ENCODE measurements around the gene CLIP4. TPM values are rescaled to one million over a fixed set of nuclear protein-coding genes. Genes with fewer than 3 reads are reported as not detected.

Gene CLIP4
- total RNA-seq, 1 donor from 2014 or later: 102 TPM

GRCh38 chr2:29175338-29175737, 60.1 kb downstream of the CLIP4 start:
- FAIRE-seq: no peak
- Histone ChIP-seq H3K36me3 (ENCODE audit: control insufficient read depth, insufficient read depth, low read length) (peaks cover 23% of the 10 kb centered on the region), H3K27me3 (ENCODE audit: control insufficient read depth, insufficient read depth, low read length) (no peaks in the 10 kb centered on the region), H3K4me3 (ENCODE audit: low read depth, low read length) (no peak overlapping the region)
- DNase-seq (ENCODE audit: low read depth): no peak
- no peak for TF ChIP-seq CTCF (IDR thresholded peaks at IDR 0.05; ENCODE audit: insufficient read depth, low read length, severe bottlenecking)

- no peak for FAIRE-seq
- Histone ChIP-seq H3K4me3 (ENCODE audit: low read depth, low read length) (no peak overlapping the region), H3K27me3 (ENCODE audit: control insufficient read depth, insufficient read depth, low read length) (no peaks in the 10 kb centered on the region), H3K36me3 (ENCODE audit: control insufficient read depth, insufficient read depth, low read length) (peaks cover 18% of the 10 kb centered on the region)
- TF ChIP-seq CTCF (IDR thresholded peaks at IDR 0.05; ENCODE audit: insufficient read depth, low read length, severe bottlenecking): no peak
- DNase-seq (ENCODE audit: low read depth): no peak
Measured at GRCh38 chr2:29182334-29182733, 67.1 kb downstream of the CLIP4 start.

- Histone ChIP-seq H3K27me3 (ENCODE audit: control insufficient read depth, insufficient read depth, low read length) (no peaks in the 10 kb centered on the region), H3K4me3 (ENCODE audit: low read depth, low read length) (no peak overlapping the region), H3K36me3 (ENCODE audit: control insufficient read depth, insufficient read depth, low read length) (peaks cover 19% of the 10 kb centered on the region)
- TF ChIP-seq CTCF (IDR thresholded peaks at IDR 0.05; ENCODE audit: insufficient read depth, low read length, severe bottlenecking): no peak
- FAIRE-seq: no peak
- no peak for DNase-seq (ENCODE audit: low read depth)
Measured at GRCh38 chr2:29182920-29183319, 67.7 kb downstream of the CLIP4 start.

- no peak for FAIRE-seq
- TF ChIP-seq CTCF (IDR thresholded peaks at IDR 0.05; ENCODE audit: insufficient read depth, low read length, severe bottlenecking): no peak
Measured at GRCh38 chr2:29184531-29184930, 69.3 kb downstream of the CLIP4 start.

GRCh38 chr2:29186817-29187216, 71.6 kb downstream of the CLIP4 start:
- DNase-seq (ENCODE audit: low read depth) (no peak), FAIRE-seq (no peak)
- no peak for TF ChIP-seq CTCF (IDR thresholded peaks at IDR 0.05; ENCODE audit: insufficient read depth, low read length, severe bottlenecking)
- peaks cover 8% of the 10 kb centered on the region for H3K36me3 ChIP-seq (ENCODE audit: control insufficient read depth, insufficient read depth, low read length)
- H3K4me3 ChIP-seq (ENCODE audit: low read depth, low read length): no peak overlapping the region
- no peaks in the 10 kb centered on the region for H3K27me3 ChIP-seq (ENCODE audit: control insufficient read depth, insufficient read depth, low read length)

More at GRCh38 chr2:29184531-29184930, 69.3 kb downstream of the CLIP4 start:
- H3K36me3 ChIP-seq (ENCODE audit: control insufficient read depth, insufficient read depth, low read length): peaks cover 17% of the 10 kb centered on the region
- H3K27me3 ChIP-seq (ENCODE audit: control insufficient read depth, insufficient read depth, low read length): no peaks in the 10 kb centered on the region
- H3K4me3 ChIP-seq (ENCODE audit: low read depth, low read length): no peak overlapping the region
- no peak for DNase-seq (ENCODE audit: low read depth)

GRCh38 chr2:29187926-29188325, 72.7 kb downstream of the CLIP4 start:
- no peak overlapping the region for H3K4me3 ChIP-seq (ENCODE audit: low read depth, low read length)
- DNase-seq (ENCODE audit: low read depth): no peak
- H3K36me3 ChIP-seq (ENCODE audit: control insufficient read depth, insufficient read depth, low read length): peaks cover 6% of the 10 kb centered on the region
- TF ChIP-seq CTCF (IDR thresholded peaks at IDR 0.05; ENCODE audit: insufficient read depth, low read length, severe bottlenecking): no peak
- no peak for FAIRE-seq
- H3K27me3 ChIP-seq (ENCODE audit: control insufficient read depth, insufficient read depth, low read length): no peaks in the 10 kb centered on the region
